NCI-H2081 treated with DMSO at 0.1 percent for 48 hours (cell line): ENCODE results near the gene SAFB.

Experiments used
- DNase-seq: peaks from one replicate; lab custom pipeline; 2025; lab: John Stamatoyannopoulos, UW

Gene SAFB

DNA sequence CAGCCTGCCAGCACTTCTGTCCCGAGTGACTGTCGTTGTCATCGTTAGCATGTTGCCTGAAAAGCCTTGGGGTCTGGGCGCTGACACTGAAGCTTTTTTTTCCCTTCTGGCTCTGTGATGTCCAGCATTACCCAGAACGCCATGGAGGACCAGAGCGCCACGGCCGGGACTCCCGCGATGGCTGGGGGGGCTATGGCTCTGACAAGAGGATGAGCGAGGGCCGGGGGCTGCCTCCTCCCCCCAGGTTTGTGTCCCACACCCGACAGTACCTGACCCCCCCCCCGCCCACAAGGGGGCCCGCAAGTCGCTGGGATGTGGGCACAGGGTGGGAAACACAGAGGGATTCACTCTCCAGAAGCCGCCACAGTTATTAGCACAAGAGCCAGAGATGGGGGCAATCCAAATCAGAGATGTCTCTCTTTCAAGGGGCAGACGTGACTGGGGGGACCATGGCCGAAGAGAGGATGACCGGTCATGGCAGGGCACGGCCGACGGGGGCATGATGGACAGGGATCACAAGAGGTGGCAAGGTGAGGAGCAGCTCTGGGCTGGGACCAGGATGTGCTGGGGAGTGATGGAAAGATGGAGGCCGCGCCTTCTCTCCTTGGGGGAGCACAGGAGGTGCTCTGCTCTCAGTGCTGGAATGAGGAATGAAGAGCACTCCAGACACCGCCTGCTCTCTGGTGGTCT lies 44.2 kb downstream of the SAFB start:
- no peak for DNase-seq

DNA sequence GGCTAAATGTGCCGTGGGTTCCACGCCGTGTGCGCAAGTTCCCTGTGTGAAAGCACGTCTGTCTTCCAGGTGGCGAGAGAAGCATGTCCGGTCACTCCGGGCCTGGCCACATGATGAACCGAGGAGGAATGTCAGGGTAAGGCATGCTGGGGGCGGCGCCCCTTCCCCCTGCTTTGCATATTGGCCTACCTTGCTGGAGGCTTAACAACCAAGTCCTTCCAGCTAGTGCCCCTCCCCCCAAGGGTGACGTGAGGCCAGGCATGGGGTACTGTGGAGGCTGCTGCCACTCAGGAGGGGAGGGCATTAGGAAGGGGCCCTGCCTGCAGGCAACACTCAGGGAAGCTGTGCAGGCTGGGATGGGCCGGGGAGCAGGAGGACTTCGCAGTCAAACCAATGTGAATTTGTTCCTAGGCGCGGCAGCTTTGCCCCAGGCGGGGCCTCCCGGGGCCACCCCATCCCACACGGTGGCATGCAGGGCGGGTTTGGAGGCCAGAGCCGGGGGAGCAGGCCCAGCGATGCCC lies 44.9 kb downstream of the SAFB start:
- DNase-seq: no peak

DNA sequence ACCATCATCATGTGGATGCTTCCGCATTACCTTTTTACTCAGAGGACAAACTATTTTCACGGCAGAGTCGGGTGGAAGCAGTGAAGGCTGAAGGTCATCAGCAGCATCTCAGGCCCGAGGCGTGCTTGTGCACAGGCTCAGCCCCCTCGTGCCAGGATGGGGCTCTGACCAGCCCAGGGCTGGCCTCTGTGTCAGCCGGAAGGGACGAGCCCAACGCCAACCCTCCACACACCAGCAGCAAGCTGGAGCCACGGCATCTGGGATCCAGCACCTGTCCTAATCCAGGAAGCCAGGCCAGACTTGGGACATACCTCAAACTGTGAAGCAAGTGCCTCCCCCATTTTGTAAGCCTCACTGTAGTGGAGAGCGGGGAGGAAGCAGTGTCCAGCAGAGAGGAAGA lies 46.3 kb downstream of the SAFB start:
- no peak for DNase-seq

DNA sequence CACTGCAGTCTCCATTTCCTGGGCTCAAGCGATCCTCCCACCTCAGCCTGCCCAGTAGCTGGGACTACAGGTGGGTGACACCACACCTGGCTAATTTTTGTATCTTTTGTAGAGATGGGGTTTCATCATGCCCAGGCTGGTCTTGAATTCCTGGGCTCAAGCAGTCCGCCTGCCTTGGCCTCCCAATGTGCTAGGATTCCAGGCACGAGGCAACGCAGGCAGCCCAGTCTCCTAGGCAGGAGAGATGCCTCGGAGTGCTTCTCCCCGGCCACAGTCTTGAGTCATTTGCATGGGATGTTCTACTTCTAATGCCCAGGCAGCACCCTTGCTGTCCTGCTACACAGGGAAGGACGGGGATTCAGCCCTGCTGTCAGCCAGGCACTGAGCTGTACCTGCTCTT lies 48.7 kb downstream of the SAFB start:
- no peak for DNase-seq

DNA sequence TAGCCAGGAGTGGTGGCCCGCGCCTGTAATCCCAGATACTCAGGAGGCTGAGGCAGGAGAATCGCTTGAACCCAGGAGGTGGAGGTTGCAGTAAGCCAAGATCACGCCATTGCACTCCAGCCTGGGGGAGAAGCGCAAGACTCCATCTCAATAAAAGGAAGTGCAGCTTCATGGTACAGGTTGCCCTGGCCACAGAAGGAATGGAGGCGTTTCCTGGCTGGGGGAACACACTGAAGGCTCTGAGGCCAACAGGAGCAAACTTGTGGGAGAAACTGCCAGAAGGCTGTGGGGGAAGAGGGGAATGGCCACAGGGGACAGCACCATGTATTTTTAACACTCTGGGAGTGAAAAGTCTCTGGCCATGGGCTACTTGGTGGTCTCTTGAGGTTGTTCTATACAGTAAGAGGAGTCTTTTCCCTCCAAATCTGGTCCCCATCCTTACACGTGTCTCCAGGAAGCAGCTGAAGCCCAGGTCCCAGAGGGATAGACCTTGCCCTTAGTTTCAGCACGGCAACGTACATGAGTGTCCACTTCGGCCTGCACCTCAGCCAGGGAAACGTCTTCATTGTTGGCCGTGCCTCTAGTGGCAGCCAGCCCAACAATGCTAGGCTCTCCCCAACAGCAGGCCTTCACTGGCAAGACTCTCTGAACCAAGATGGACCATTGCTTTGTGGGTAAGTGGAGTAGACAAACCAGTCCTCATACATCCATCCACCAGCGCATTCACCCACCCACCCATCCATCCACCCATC lies 50.0 kb downstream of the SAFB start:
- no peak for DNase-seq

DNA sequence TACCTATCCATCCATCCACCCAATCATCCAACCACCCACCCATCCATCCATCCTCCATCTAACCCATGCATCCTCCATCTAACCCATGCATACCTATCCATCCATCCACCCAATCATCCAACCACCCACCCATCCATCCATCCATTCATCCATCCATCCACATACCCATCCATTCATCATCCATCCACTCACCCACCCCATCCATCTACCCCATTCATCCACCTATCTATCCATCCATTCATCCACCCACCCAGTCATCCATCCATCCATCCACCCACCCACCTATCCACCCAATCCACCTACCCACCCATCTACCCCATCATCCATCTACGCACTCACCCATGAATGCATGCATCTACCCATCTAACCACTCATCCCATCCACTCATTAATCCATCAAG lies 50.9 kb downstream of the SAFB start:
- DNase-seq: no peak

DNA sequence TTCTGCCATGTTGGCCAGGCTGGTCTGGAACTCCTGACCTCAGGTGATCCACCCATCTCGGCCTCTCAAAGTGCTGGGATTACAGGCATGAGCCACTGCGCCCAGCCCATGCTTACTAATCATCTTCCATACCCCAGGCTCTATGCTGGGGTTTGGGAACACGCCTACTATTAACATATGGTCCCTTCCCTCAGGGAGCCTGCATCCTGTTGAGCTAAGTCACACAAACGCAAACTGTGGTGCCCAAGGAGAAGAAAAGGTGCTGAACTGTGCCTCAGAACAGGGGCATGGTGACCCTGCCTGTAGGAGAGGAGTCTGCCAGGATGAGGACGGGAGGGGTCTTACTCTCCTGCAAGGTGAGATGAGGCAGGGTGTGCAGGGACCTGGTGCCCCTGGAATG lies 51.8 kb downstream of the SAFB start:
- no peak for DNase-seq

DNA sequence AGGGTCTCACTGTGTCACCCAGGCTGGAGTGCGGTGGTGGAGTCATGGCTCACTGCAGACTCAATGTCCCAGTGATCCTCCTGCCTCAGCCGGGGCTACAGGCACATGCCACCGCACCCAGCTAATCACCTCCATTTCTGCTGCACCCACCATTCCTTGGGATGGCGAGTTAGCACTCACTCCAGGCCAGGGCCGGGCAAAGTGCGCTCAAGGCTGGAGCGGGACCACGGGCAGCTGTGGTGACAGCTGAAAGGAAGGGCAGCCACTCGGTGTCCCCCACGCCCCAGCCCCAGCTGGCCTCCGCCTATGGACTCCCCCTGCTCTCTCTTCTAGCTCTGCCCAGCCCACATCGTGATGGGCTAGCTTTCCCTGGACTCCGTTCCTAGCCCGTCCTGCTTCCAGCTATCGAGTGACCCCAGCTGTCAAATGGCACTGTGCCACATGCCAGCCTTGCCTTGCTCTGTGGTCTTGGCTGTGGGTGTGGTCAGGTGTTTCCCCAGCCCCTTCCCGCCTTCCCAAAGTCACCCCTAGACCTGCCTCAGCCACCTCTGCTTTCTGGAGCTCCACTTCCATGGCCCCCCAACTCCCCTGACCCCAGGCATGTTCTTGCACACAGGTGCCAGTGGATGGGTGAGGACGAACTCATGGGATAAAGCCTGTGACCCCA lies 53.4 kb downstream of the SAFB start:
- no peak for DNase-seq

DNA sequence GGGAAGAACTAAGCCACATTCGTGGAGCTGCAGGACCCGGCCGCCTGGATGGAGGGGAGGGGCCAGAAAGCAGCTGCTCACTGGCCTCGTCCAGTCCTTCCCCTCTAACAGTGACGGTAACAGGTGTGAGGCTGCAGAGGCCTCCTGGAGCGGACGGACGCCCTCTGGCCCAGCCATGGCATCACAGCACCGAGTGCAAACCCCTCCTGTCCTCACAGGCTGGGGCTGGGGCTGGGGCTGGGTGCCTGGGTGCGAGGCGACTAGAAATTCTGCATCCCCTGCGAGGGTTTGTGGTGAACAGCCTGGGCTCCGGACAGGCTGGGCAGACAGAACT lies 53.9 kb downstream of the SAFB start:
- no peak for DNase-seq

DNA sequence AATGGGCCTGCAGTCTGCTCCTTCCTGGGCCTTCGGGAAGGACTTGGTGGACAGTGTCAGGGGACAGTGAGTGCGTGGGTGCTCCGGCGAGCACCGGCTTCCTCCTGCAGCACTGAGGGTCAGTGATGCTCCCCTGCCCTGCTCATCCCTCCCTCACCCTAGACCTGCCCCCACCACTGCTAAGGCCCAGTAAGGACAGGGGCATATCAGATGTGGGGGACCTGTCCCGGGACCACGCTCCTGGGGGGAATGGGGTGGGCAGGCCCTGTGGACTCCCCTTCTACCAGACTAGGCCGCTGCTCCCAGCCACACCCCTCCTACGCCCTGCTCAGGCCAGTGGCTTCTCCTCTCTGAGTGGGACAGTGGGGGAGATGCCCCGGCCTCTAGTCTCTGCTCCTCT lies 54.3 kb downstream of the SAFB start:
- DNase-seq: no peak

DNA sequence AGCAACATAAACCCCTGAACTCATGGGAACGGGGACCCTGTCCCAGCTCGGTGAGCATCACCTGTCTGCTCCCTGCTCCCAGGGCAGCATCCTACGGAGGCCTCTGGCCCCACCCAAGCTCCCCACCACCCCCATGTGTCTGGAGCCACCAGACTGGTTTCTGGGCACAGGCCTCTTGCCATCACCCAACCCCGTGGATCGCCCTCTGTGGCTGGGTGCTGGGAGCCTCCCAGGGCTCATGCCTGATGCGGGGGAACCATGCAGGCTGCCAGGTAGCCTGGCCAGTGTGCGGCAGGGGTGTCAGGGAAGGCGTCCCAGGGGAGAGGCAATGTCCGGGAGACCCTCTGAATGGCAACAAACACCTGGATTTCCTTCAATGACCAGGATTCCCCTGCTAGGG lies 54.7 kb downstream of the SAFB start:
- no peak for DNase-seq

DNA sequence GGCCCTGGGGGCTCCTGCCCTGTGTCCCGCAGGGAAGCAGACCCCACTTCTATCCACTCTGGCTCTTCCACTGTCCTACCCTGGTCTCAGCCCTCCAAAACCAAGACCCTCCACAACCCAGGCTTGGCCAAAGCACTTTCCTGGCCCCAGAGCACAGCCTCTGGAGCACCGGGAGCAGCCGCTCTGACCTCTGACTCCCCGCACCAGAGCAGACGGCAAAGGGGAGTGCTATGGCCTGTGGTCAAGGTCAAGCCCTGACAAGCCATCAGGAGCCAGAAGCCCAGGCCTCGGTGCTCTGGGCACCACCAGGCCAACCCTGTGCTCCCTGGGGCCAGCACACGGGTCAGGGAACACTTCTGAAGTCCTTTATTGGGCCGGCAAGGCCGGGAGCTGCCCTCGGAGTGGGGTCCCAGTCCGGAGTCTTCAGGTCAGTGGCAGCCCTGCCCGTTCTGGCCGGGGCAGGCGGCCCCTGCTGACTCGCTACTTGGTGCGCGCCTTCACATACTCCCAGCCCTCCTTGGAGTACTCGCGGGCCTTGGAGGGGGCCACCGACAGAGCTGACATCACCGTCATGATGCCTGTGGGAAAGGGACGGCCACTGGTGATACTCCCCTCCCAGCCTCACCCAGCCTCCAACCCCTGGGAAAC lies 55.3 kb downstream of the SAFB start:
- DNase-seq: no peak

DNA sequence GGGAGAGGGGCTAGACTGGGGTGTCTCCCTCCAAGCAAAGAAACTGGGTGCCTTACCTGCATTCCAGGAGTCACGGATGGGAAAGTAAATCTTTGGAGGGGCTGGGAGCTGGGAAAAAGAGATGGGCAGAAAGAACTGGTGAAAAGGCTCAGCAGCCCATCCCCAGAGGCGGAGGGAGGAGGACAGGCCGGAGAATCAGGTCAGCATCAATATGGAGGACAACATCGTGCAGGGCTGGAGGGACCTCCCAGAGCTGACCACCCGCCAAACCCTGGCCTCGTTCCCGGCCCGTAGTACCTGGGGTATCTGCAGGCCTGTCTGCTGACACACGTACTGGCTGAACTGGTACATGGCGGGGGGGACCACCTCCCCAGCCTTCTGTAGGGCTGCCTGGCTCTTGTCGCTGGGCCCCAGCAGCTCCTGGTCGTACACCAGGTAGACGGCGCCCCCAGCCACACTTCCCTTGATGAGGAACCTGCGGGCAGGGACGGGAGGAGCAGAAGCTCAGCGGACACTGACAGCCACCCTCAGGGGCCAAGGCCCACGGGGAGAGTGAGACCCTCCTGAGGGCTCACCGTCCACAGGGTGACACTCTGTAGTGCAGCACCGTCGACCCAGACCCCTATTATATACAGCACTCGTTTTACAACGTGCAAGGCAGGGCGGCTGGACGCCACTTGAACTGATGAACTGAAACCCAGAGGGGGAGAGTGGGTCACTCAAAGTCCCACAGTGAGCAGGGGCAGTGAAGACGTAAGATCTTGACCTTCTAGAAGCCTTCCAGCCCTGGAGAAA lies 56.6 kb downstream of the SAFB start:
- no peak for DNase-seq

DNA sequence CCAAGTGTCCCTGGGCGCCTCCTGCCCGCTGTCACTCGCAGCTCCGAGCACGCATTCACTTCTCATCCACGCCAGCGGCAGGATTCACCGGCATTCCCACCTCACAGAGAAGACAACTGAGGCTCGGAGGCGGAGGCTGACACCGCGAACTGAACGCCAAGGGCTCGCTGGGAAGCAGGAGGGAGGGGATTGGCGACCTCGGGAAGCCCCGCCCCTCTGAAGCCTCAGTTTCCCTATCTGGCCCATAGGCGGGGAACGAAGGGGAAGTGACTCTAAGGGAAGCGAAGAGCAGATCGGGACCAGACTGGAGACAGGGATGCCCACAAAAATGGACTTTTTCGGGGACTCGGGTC lies 57.2 kb downstream of the SAFB start:
- DNase-seq: no peak

DNA sequence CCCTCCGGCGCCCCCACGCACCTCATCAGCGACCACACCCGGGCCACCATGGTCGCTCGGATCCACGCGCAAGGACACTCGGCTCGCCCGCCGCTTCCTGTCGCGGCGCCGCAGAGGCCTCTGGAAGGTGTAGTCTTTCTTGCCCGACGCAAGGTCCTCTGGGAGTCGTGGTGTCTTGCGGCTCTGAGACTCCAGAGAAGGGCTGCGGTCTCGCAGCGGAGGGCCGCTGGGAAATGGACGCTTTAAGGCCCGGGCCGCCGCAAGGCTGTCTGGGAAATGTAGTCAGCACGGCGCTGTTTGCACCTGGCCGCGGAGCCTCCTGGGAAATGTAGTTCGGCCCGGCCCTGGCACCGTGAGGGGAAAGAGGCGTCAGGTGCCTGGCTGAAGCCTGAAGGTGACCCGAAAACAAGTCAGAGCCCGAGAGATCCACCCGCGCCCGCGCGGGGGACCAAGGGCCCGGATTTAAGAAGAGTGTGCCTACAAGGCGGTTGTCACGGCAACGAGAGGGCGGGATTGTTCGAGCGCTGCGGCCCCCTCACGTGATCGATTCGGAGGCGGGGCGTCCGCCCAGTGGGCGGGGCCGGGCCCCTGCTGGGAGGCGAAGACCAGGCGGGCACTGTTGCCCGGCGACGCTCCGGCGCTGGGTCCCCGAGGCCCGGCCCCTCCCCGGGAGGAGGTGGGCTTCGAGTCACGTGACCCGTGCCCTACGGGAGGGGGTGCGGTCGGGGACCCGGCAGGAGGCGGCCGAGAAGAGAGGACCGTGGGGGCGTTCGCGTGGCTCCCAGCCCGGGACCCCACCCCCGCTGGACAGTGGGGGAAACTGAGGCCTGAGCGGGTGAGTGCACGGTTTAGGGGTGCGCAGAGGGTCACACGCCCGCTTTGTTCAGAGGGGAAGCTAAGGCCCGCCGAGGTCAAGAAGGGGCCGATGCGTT lies 57.8 kb downstream of the SAFB start, which contains the start of the genes HSD11B1L and MICOS13:
Gene HSD11B1L, plus strand, starts transcription at position 591 of the 932 bp plus-strand sequence. CDS start 3,806 bp downstream, outside the sequence.
Gene MICOS13, minus strand, starts transcription at position 80 of the 932 bp plus-strand sequence. Its CDS starts 30 bp downstream, at position 50.
- DNase-seq: peak; percentile 96

DNA sequence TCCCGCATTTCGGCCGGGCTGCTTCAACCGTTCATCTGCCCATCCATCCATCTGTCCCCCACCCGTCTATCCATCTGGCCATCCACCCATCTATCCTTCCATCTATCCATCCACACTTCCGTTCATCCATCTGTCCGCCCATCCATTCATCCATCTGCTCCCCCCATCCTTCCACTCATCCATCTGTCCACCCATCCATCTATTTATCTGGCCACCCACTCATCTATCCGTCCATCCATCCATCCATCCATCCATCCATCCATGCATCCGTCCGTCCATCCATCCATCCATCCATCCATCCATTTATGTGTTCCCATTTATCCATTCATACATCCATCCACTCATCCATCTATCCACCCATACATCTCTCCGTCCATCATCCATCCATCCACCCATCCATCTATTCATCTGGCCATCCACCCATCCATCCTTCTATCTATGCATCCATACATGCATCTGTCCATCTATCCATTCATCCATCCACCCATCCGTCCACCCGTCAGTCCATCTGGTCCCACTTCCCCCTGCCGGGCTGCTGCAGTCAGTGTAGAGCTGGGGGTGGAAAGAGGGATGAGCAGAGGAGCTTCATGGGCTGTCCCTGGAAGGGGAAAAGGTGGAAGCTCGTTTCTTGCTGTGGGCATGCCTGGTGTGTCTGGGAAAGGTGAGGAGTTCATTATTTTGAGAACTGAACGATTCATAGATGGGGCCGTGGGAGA lies 58.7 kb downstream of the SAFB start:
- no peak for DNase-seq

DNA sequence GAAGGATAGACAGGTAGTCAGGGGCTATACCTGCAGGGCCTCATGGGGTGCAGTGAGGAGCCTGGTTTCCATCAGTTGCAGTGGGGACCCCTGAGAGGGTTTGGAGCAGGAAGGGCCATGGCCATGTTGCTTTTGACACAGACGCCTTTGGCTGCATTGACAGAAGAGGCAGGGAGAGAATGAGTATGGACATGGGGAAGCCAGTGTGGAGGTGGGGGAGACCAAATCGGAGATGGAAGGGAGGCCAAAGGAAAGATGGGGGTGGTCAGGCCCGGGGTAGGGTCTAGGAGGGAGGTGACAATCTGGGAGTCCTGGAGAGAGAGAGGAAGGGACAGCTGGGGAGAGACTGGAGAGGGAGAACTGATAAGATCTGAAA lies 59.2 kb downstream of the SAFB start:
- DNase-seq: no peak

DNA sequence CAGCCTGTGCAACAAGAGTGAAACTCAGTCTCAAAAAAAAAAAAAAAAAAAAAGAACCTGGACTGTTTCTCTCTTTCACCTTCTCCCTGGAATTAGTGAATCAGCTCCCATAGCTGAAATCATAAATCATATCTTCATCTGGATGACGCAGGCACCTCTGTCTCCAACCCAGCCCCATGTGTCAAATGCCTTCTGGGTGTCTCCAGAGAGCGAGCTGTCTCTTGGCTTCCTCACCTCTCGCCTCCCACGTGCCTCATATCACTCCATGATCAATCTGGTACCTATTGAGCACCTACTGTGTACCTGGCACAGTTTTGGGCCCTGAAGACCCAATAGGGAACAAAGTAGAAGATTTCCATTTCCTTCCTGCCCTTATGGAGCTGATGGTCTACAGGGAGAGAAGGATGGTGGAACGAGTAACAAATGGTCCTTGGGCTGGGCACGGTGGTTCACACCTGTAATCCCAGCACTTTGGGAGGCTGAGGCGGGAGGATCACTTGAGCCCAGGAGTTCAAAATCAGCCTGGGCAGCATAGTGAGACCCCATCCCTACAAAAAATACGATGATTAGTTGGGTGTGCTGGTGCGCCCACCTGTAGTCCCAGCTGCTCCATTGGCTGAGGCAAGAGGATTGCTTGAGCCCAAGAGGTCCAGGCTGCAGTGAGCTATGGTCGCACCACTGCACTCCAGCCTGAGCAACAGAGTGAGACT lies 60.4 kb downstream of the SAFB start:
- DNase-seq: no peak

DNA sequence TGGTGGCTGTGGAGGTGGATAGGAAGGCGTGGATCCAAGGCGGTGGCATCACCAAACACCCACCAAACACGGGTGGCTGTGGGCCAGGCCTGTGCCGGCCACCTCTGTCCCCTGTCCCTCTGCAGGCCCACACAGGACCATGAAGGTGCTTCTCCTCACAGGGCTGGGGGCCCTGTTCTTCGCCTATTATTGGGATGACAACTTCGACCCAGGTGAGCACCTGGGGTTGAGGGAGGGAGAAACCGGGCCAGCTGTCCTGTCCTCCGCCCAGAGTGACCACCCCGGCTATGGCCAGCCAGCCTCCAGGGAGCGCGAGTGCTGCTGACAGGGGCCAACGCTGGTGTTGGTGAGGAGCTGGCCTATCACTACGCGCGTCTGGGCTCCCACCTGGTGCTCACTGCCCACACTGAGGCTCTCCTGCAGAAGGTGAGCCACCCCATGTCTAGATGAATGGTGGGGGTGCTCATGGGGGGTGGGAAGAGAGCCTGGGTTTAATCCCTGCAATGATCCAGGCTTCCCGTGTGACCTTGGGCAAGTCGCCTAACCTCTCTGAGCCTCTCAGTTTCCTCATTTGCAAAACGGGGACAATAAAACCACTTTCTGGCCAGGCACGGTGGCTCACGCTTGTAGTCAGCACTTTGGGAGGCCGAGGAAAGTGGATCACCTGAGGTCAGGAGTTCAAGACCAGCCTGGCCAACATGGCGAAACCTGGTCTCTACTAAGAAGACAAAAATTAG lies 62.0 kb downstream of the SAFB start:
- DNase-seq: no peak
